HG03439 (cell line): ENCODE measurements around the gene ABCA12.
"Not testable (repeated sequence)": the region's sequence is repeated elsewhere in the genome, so short reads cannot be mapped to it uniquely, and the experiment has no call there.

Experiments used
- ATAC-seq: cut with Tn5 transposase; IDR thresholded peaks from one replicate; pipeline ENCODE4 v1.9.1; 2021; ENCODE audit warnings: mild to moderate bottlenecking, moderate library complexity; ENCODE audit not compliant: unreplicated experiment

The ABCA12 gene

DNA sequence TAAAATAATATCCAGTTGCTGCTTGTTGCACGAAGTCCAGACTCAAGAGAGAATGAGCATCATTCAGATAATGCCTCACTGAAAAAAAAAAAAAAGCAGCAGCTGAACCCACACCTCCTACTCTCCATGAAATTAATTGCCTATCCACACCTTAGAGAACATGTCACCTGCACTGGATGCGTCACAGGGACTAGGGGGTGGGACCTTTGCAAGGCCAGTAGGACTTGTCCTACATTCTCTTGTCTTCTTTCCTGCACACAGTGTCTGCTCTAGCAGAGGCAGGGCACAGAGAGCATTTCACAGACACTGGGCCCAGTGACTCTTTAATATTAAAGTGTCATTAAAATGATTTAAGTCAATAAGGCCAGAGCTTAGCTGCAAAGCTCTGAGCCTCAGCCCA is at the start of gene ABCA12:
ABCA12 (minus strand) TSS at position 148 of the 400 bp plus-strand sequence. CDS start 418 bp downstream, outside the sequence.
- ATAC-seq, result no peak

DNA sequence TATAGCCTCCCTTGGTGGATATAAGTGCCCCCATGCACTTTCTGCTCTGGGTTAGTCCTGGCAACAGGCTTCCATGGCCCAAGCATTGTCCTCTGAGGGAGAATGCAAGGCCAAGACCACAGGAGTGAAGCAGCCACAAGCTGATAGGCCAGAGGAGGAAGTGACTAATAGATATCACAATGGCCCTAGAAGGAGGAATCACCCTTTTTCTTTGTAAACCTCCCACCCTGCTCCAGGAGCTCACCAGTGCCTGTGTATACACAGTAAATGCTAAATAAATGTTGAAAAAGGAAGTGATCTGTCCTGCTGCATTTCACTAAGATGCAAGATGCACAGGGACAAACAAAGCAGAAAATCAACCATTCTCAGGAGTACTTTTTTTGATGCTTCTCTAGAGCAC is 49.7 kb upstream of the ABCA12 start:
- no peak for ATAC-seq

GRCh38 chr2:215186021-215186420 is 47.6 kb upstream of the ABCA12 start:
- no peak for ATAC-seq

- no peak for ATAC-seq
Measured at GRCh38 chr2:215178121-215178520, 39.7 kb upstream of the ABCA12 start.

- ATAC-seq, result no peak
Measured at GRCh38 chr2:215171796-215172195, 33.4 kb upstream of the ABCA12 start.

GRCh38 chr2:215171151-215171550 is 32.7 kb upstream of the ABCA12 start:
- ATAC-seq, result no peak

- ATAC-seq, result not testable (repeated sequence)
Measured at GRCh38 chr2:215166505-215166904, 28.1 kb upstream of the ABCA12 start.

- not testable (repeated sequence) for ATAC-seq
Measured at GRCh38 chr2:215163319-215163718, 24.9 kb upstream of the ABCA12 start.

GRCh38 chr2:215161301-215161829 is 22.9 kb upstream of the ABCA12 start:
- no peak for ATAC-seq

GRCh38 chr2:215160081-215160480 is 21.7 kb upstream of the ABCA12 start:
- no peak for ATAC-seq

DNA sequence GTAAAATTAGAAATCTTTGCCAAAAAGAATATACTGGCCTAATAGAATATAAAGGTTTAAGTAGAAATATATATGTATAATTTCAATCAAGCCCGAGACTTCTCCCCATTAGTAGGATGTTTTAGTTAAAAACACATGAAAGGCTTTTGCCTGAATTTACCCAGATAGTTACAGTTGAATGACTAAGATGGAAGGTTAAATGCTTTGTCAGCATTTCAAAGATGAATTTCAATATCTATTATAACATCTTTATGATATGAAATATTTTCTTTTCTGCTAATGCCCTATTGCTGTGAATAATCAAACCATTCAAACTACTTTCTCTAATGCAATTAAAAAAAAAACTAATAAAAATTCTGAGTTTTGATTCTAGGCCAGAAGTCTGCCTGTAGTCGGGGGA is 18.0 kb upstream of the ABCA12 start:
- no peak for ATAC-seq

DNA sequence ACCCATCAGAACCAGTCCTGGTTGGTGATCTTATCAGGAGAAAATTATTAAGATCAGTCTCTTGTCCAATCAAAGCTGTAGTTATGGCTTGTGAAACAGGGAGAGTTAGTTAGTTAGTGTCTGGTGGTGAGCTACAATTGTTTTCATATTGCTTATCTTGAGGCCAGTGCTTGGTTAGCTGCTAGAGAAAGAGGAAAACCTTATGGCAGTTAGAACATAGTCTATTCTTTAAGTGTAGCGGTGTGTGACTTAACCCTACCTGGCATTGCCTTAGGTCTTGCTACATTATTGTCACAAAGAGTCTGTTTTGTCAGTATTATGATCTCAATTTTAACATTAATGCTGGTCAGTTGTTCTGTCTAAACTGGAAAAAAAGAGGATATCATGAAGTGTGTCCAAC is 11.5 kb upstream of the ABCA12 start:
- ATAC-seq, result no peak

DNA sequence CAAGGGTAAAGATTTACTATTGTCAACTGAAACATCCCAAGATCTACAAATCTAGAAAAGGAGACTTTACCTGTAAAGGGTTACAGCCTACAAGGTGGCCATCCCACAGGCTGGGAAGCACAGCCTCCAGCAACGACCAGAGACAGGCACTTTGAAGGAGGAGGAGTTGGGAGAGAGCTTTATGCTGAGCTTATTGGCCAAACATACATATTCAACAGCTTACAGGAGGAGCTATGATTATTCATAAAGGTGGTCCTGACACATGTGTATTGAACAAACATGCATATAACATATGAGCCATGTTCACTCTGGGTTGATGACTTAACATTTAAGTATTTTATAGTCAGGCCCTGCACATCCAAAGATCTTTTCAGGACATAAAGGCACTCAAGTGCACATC is 11.1 kb upstream of the ABCA12 start:
- ATAC-seq, result no peak

GRCh38 chr2:215149060-215149459 is 10.6 kb upstream of the ABCA12 start:
- ATAC-seq, result no peak

DNA sequence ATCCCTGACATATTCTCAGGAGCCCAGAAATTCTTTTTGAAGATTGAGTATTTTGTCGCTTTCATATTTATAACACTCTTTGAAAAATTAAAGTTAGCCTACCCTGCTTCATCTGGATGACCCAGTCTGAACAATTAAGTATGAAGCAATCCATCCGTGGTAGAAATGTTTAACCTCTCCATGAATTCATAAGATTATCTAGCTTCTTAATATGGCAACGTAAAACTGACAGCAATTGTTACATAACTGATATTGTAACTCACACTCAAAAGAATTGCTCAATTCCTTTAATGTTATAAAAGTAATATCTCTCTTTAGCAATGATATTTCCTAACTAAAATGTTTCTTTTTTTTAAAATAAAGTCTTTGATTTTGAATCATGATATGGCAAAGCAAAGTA is 7.2 kb upstream of the ABCA12 start:
- no peak for ATAC-seq

- no peak for ATAC-seq
Measured at GRCh38 chr2:215144106-215144875, 5.9 kb upstream of the ABCA12 start.

DNA sequence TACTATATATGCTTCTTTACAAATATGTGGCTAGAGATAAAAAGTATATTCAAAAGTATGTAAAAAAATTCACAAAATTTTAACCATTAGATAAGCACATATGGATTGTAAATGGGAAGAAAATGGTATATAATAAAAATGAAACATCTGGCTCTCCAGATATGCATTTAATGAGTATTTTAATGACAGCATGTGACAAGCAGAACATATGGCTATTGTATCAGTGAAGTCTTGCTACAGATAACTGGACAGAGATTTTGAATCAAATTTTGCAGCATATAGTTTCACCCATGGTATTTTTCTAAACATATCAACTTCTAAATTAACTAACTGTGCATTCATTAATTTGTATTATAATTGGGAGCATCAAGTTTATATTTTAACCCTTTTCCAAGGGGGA is 5.0 kb upstream of the ABCA12 start:
- ATAC-seq, result no peak

DNA sequence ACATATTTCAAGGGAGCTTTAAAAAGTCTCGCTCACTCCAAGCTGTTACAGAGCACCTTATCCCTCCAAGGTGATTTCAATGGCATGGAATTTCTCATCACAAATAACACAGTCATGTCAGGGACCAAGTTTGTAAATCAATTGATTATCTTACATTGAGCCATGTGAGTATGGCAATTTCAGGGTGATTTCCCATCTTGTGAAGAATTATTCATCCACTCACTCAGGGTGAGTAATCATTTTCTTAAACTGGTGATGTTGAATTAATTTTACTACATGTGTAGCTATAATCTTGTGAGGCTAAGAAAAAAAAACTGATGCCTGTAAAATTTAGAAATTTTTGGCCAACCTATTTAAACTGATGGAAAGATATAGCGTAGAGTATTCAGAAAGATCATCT is 3.3 kb upstream of the ABCA12 start:
- no peak for ATAC-seq

DNA sequence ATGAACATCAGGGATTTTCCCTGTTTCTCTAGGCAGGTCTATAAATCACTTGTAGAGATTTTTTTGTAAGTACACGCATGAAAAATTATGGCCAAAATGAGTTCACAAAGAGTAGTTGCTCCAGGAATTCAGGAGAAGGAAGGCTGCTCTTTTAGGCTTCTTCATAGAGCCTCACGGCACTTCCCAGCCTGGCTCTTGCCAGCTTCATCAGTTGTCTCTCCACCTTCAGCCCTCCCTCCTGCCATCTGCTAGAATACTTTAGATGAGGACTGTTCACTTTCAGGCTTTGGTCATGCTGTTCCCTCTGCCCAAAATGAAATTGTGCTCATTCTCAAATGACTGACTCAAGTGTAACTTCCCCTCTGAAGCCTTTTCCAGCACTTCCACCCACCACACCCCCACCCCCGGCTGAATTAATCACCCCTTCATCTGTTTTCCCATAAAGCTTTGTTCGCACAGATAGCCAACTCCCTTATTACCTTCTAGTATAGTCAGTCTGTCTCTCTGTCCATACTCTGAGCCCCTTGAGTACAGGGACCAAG is 1.8 kb upstream of the ABCA12 start:
- no peak for ATAC-seq

DNA sequence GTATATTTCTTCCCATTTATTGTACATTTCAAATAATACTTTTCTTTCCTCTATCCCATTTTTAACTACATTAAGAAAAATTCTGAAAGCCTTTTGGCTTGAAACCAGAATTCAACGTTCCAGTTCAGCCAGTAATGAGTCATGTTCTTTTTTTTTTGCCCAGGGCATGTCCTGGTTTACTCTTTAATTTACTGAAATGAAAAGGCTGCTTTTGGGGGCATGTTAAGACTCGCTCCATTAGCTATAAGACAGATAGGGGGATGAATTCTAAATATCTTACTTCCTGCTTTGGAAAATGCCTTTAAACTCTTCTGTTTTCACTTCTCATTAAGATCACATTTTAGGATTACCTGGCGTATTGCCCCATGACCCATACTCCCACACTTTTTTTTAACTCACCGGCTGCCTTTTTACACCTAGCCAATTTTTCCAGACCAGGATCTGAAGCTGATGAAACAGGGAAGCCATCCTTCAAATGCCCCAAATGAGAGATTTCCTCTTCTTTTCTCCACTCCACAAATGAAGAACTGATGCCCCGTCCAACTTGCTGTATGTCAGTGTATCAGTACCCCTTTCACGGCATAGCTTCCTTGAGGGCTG is 585 bp downstream of the ABCA12 start:
- peak; percentile 42 for ATAC-seq

DNA sequence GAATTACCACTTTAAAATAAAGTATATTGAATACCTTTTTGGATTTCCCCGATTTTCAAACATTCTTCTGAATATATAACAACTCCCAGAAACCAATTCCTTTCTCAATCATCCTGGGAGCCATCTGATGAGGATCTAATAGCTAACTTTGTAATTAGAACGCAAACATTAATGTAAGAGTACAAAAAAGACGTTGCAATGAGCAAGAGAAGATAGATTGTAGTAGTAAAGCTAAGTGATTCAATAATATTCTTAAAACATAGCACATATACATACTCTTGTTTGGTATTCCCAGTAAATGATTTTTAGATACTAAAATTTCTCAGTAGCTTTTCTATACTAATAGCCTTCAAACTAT is 1.1 kb downstream of the ABCA12 start:
- no peak for ATAC-seq

DNA sequence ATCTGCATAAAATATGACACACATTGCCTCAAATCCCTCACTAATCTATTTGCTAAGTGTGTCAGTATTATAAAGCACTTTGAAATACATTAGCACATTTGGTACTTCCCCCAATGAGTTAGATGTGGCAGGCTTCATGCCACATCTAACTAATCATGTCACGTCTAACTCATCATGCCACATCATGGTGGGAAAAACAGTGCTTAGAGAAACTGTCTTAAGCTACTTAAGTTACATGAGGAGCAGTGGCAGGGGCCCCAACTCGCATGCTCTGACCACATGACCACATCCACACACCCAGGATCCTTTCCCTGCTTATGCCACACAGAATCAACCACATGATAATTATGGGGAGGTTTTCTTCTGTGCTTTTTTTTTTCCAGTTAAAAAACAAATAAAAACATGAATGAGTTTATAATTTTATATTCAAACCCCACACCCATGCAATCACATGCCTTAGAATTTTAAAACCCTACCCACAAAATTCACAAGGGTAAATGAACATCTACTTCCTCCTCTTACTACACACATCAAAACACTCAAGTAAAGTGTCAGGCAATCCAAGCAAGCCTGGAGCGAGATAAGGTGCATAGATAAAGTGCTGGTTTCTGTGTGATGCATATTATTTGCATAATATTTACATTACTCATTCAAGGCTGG is 1.6 kb downstream of the ABCA12 start:
- ATAC-seq, result peak; percentile 56
